GM21825 (cell line): Measurements from ENCODE around the gene NHLRC1.
"Not testable (repeated sequence)": the region's sequence is repeated elsewhere in the genome, so short reads cannot be mapped to it uniquely, and the experiment has no call there.

Experiments
- ATAC-seq: cut with Tn5 transposase; IDR thresholded peaks from one replicate; pipeline ENCODE4 v1.9.1; 2021; ENCODE audit warnings: mild to moderate bottlenecking, moderate library complexity; ENCODE audit not compliant: unreplicated experiment

The NHLRC1 gene

GRCh38 chr6:18122128-18123093 lies at the start of gene NHLRC1:
Gene NHLRC1 (minus strand): TSS chr6:18122677. CDS start chr6:18122606, 71 bp downstream.
- ATAC-seq: peak; percentile 99

- no peak for ATAC-seq
These were observed 49.4 kb upstream of the NHLRC1 start for GRCh38 chr6:18171871-18172270.

- ATAC-seq: no peak
These were observed 45.8 kb upstream of the NHLRC1 start for GRCh38 chr6:18168264-18168663.

- no peak for ATAC-seq
These were observed 44.0 kb upstream of the NHLRC1 start for GRCh38 chr6:18166312-18167036.

GRCh38 chr6:18165751-18166150 lies 43.3 kb upstream of the NHLRC1 start:
- no peak for ATAC-seq

- ATAC-seq: no peak
These were observed 39.9 kb upstream of the NHLRC1 start for GRCh38 chr6:18162401-18162800.

GRCh38 chr6:18161431-18161830 lies 39.0 kb upstream of the NHLRC1 start:
- ATAC-seq: no peak

- ATAC-seq: no peak
These were observed 38.4 kb upstream of the NHLRC1 start for GRCh38 chr6:18160911-18161310.

- peak; percentile 44 for ATAC-seq
These were observed 33.5 kb upstream of the NHLRC1 start for GRCh38 chr6:18155864-18156421.

GRCh38 chr6:18155150-18155863 lies 32.8 kb upstream of the NHLRC1 start, which contains the start of gene KDM1B:
Gene KDM1B (plus strand): TSS chr6:18155422. CDS start chr6:18159896, 4,474 bp downstream.
- ATAC-seq: peak; percentile 90

GRCh38 chr6:18154507-18155149 lies 32.2 kb upstream of the NHLRC1 start, which contains the start of gene TPMT:
Gene TPMT (minus strand): TSS chr6:18155077. CDS start chr6:18149127, 5,950 bp downstream.
- ATAC-seq: peak; percentile 54

GRCh38 chr6:18153311-18153703 lies 30.8 kb upstream of the NHLRC1 start:
- ATAC-seq: no peak

GRCh38 chr6:18151801-18152200 lies 29.3 kb upstream of the NHLRC1 start:
- no peak for ATAC-seq

- ATAC-seq: not testable (repeated sequence)
These were observed 28.9 kb upstream of the NHLRC1 start for GRCh38 chr6:18151391-18151790.

GRCh38 chr6:18148304-18149025 lies 26.0 kb upstream of the NHLRC1 start:
- ATAC-seq: no peak

- ATAC-seq: no peak
These were observed 25.1 kb upstream of the NHLRC1 start for GRCh38 chr6:18147616-18148015.

GRCh38 chr6:18147160-18147559 lies 24.7 kb upstream of the NHLRC1 start:
- ATAC-seq: no peak

GRCh38 chr6:18142591-18142861 lies 20.0 kb upstream of the NHLRC1 start:
- ATAC-seq: no peak

GRCh38 chr6:18141805-18142590 lies 19.5 kb upstream of the NHLRC1 start:
- no peak for ATAC-seq
